HEK293T (cell line): Measurements from ENCODE around the gene CRYBB1.
A peak's percentile ranks its signal among the peaks of the same experiment; 100 is the strongest.

Experiments used
- CTCF ChIA-PET: fragments of 350-600 bp; formaldehyde crosslinking; extraction: SDS; loops from one replicate; lab custom pipeline; 2021; ENCODE audit warnings: antibody characterized with exemption, inconsistent platforms; lab: Yijun Ruan, JAX
- POLR2A ChIA-PET: fragments of 350-600 bp; formaldehyde crosslinking; extraction: SDS; loops from one replicate; lab custom pipeline; 2020; ENCODE audit warnings: antibody characterized with exemption, inconsistent platforms; lab: Yijun Ruan, JAX
- DNase-seq: peaks from one replicate; pipeline ENCODE4 v3.0.0; 2012; ENCODE audit warnings: mixed read lengths; ENCODE audit errors: extremely low spot score
- ARNT ChIP-seq: fragments of 450-650 bp; IDR thresholded peaks from 2 replicates; pipeline ENCODE4 v1.6.1; 2017; ENCODE audit warnings: mild to moderate bottlenecking
- BHLHE40 ChIP-seq: fragments of 450-650 bp; IDR thresholded peaks from 2 replicates; pipeline ENCODE4 v1.6.1; 2016; ENCODE audit warnings: mild to moderate bottlenecking, moderate library complexity, borderline replicate concordance
- CTBP1 ChIP-seq: fragments of 450-650 bp; IDR thresholded peaks from 2 replicates; pipeline ENCODE4 v1.6.1; 2016; ENCODE audit warnings: borderline replicate concordance
- ELF4 ChIP-seq: fragments of 450-650 bp; IDR thresholded peaks from 2 replicates; pipeline ENCODE4 v1.6.1; 2017; ENCODE audit warnings: antibody characterized with exemption
- FOXA1 ChIP-seq: fragments of 450-650 bp; IDR thresholded peaks from 2 replicates; pipeline ENCODE4 v1.6.1; 2016; ENCODE audit warnings: mild to moderate bottlenecking
- FOXK2 ChIP-seq: fragments of 450-650 bp; IDR thresholded peaks from 2 replicates; pipeline ENCODE4 v1.6.1; 2016; ENCODE audit warnings: mild to moderate bottlenecking
- FOXM1 ChIP-seq: fragments of 450-650 bp; IDR thresholded peaks from 2 replicates; pipeline ENCODE4 v1.6.1; 2017; ENCODE audit warnings: mild to moderate bottlenecking, borderline replicate concordance
- HDGF ChIP-seq: fragments of 450-650 bp; IDR thresholded peaks from 2 replicates; pipeline ENCODE4 v1.6.1; 2017; ENCODE audit warnings: antibody characterized with exemption, borderline replicate concordance
- L3MBTL2 ChIP-seq: fragments of 450-650 bp; conservative IDR thresholded peaks from 2 replicates; pipeline ENCODE4 v1.6.1; 2016; ENCODE audit warnings: mild to moderate bottlenecking
- LEF1 ChIP-seq: fragments of 450-650 bp; IDR thresholded peaks from 2 replicates; pipeline ENCODE4 v1.6.1; 2017; ENCODE audit warnings: mild to moderate bottlenecking, borderline replicate concordance
- NFRKB ChIP-seq: fragments of 450-650 bp; IDR thresholded peaks from 2 replicates; pipeline ENCODE4 v1.6.1; 2016; ENCODE audit warnings: mild to moderate bottlenecking, moderate library complexity
- SP1 ChIP-seq: fragments of 450-650 bp; IDR thresholded peaks from 2 replicates; pipeline ENCODE4 v1.6.1; 2017
- SUZ12 ChIP-seq: fragments of 450-650 bp; IDR thresholded peaks from 2 replicates; pipeline ENCODE4 v1.6.1; 2016; ENCODE audit warnings: mild to moderate bottlenecking
- TARDBP ChIP-seq: fragments of 450-650 bp; IDR thresholded peaks from 2 replicates; pipeline ENCODE4 v1.6.1; 2016
- ZNF384 ChIP-seq: fragments of 450-650 bp; IDR thresholded peaks from 2 replicates; pipeline ENCODE4 v1.6.1; 2016
- TF ChIP-seq, protein P1 (sequence below): fragments of 450-650 bp; IDR thresholded peaks from 2 replicates; pipeline ENCODE4 v1.6.1; 2016

The CRYBB1 gene

DNA sequence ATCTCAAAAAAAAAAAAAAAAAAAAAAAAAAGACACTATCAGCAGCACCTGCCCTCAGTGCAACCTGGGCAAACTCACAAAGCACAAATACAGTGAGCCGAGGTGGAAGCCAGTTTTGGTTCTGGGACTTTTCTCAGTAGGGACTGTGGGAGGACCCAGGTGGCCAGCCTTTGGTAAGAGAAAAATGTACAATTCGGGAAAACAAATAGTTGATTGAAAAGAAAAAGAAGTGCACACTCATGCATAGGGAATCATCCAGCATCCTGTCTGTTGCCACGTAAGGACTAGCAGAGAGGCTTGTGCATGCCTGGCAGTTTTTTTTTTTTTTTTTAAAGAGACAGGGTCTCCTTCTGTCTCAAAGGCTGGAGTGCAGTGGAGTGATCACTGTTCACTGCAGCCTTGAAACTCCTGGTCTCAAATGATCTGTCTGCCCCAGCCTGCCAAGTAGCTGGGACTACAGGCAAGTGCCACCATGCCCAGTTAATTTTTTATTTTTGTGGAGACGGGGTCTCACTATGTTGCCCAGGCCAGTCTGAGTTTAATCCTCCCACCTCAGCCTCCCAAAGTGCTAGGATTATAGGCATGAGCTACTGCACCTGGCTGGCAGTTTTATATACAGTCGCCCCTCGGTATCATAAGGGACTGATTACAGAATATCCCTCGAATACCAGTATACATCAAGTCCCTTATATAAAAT is 64.6 kb downstream of the CRYBB1 start:
- CTCF ChIA-PET: no interaction called here
- POLR2A ChIA-PET: no interaction called here
- DNase-seq: no peak
- TF ChIP-seq ARNT (no peak), ZNF384 (peak; percentile 88)

DNA sequence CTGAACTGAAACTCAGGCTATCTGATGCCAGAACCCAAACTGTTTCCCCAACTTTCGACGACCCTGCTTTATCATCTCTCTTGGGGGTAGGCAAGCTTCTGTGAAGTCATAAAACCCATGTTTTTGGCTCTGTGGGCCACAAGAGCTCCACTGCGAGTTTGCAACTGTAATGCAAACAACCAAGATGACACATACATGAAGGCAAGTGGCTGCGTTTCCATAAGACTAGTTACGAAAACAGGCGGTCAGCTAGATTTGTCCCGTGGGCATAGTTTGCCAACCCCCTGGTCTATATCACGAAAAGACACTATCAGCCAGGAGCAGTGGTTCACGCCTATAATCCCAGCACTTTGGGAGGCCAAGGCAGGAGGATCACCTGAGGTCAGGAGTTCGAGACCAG is 65.4 kb downstream of the CRYBB1 start:
- POLR2A ChIA-PET: no interaction called here
- TF ChIP-seq L3MBTL2 (no peak), LEF1 (no peak), ARNT (no peak), NFRKB (no peak), FOXA1 (no peak), TARDBP (no peak), CTBP1 (no peak), ELF4 (no peak), HDGF (no peak), FOXK2 (no peak), SP1 (no peak), ZNF384 (no peak), BHLHE40 (no peak), SUZ12 (no peak)
- TF ChIP-seq, protein P1, sequence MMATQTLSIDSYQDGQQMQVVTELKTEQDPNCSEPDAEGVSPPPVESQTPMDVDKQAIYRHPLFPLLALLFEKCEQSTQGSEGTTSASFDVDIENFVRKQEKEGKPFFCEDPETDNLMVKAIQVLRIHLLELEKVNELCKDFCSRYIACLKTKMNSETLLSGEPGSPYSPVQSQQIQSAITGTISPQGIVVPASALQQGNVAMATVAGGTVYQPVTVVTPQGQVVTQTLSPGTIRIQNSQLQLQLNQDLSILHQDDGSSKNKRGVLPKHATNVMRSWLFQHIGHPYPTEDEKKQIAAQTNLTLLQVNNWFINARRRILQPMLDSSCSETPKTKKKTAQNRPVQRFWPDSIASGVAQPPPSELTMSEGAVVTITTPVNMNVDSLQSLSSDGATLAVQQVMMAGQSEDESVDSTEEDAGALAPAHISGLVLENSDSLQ: no peak
- CTCF ChIA-PET: no interaction called here
- DNase-seq: no peak

DNA sequence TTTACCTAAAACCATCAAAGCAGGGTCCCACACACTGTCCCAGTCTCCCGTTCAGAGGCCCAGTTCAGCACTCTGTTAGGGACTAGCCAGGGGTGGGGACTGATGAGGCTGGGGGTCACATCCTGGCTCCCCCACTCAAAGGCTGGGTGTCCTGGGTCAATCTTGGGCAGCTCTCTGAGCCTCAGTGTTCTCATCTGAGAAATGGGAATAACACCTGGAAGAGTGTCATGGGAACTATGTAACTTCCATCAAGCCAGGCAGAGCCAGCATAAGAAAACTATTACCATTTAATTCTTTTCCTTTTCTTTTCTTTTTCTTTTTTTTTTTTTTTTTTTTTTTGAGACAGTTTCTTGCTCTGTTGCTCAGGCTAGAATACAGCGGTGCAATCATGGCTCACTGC is 66.3 kb downstream of the CRYBB1 start:
- DNase-seq: no peak
- TF ChIP-seq FOXM1 (no peak), LEF1 (no peak), SP1 (no peak), SUZ12 (no peak), NFRKB (no peak), TARDBP (no peak), FOXA1 (no peak), L3MBTL2 (no peak), HDGF (no peak), ARNT (no peak), FOXK2 (no peak), BHLHE40 (no peak), CTBP1 (no peak), ZNF384 (no peak), ELF4 (no peak)
- TF ChIP-seq, protein P1: no peak
- ChIA-PET CTCF (no interaction called here), POLR2A (no interaction called here)

DNA sequence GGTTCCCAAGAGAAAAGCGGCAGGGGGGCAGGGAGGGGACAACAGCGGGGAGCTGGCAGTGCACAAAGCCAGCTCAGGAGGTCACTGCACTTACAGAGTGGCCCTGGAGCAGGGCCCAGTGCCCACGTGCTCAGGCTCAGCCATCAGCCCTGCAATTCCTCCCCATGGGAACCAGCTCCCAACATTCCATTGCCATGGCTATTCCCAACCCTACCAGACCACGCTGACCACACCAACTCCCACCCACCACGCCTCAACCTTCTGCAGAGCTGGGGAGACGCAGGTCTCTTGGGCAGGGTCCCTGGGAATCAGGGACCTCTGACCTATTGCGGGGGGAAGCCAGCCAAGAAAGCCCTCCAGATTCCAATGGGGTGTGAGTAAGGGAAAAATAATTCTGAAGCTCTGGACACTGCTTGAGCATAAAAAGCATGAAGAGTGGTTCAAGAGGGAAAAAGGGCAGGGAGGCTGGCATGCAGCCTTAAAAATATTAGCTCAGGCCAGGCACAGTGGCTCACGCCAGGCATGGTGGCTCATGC is 67.3 kb downstream of the CRYBB1 start:
- DNase-seq: no peak
- CTCF ChIA-PET: interaction anchor here (0.7 kb wide), 1 partner anchor 173 kb away, joined by 3 read pairs; no protein-coding TSS in a partner anchor
- no peak for TF ChIP-seq BHLHE40
- TF ChIP-seq L3MBTL2: no peak
- no peak for TF ChIP-seq FOXK2
- no peak for TF ChIP-seq SUZ12
- TF ChIP-seq LEF1: no peak
- TF ChIP-seq, protein P1: no peak
- TF ChIP-seq HDGF: no peak
- no peak for TF ChIP-seq ARNT
- no peak for TF ChIP-seq TARDBP
- no peak for TF ChIP-seq CTBP1
- POLR2A ChIA-PET: no interaction called here

DNA sequence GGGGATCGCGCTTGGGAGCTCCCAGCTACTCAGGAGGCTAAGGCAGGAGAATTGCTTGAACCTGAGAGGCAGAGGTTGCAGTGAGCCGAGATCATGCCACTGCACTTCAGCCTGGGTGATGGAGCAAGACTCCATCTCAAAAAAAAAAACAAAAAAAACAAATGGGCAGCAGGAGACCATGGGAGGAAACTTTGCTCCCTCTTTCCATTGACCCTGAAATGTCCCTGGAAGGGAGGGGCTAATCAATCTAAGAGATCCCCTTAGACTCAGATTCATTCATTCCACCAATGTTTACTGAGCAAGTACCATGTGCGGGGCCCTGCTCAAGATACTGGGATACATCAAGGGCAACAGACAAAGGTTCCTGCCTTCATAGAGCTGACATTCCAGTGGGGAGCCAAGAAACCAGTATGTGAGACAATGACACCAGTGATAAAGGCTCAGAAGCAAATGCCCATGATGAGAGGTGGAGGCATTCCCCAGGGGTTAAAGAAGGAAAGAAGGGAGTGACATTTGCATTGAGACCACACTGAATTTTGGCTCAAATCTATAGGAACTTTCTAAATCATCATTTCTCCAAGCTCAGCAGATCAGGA is 67.8 kb downstream of the CRYBB1 start:
- no peak for TF ChIP-seq SP1
- TF ChIP-seq FOXM1: no peak
- no peak for TF ChIP-seq ARNT
- TF ChIP-seq L3MBTL2: no peak
- TF ChIP-seq ZNF384: no peak
- TF ChIP-seq, protein P1: no peak
- TF ChIP-seq LEF1: no peak
- no peak for TF ChIP-seq CTBP1
- TF ChIP-seq NFRKB: no peak
- TF ChIP-seq SUZ12: no peak
- no peak for TF ChIP-seq FOXA1
- TF ChIP-seq HDGF: no peak
- TF ChIP-seq TARDBP: no peak
- no peak for TF ChIP-seq ELF4
- TF ChIP-seq FOXK2: no peak
- no peak for TF ChIP-seq BHLHE40
- POLR2A ChIA-PET: no interaction called here
- DNase-seq: no peak
- CTCF ChIA-PET: interaction anchor here (0.6 to 0.7 kb wide), 2 partner anchors 173 to 837 kb away, joined by 3 read pairs; no protein-coding TSS in a partner anchor
